Mammary epithelial cell (primary cell): Measurements from ENCODE around the gene CBFA2T3.

Experiments
- EZH2 ChIP-seq: IDR thresholded peaks from 2 replicates; pipeline ENCODE4 v1.6.1; 2012; ENCODE audit warnings: low read length, inconsistent platforms, borderline replicate concordance
- TF ChIP-seq, protein P1 (sequence below), 2 donors: IDR thresholded peaks in 1 of 2; conservative IDR thresholded peaks in 1 of 2; 2 replicates each; pipeline ENCODE4 v1.5.1; 2011 to 2012; ENCODE audit warnings: inconsistent platforms in 2 of 2, low read length in 2 of 2, mild to moderate bottlenecking in 2 of 2, control low read depth in 1 of 2, low read depth in 1 of 2; ENCODE audit not compliant: insufficient read depth in 1 of 2; ENCODE audit errors: extremely low read depth in 1 of 2

DNA sequence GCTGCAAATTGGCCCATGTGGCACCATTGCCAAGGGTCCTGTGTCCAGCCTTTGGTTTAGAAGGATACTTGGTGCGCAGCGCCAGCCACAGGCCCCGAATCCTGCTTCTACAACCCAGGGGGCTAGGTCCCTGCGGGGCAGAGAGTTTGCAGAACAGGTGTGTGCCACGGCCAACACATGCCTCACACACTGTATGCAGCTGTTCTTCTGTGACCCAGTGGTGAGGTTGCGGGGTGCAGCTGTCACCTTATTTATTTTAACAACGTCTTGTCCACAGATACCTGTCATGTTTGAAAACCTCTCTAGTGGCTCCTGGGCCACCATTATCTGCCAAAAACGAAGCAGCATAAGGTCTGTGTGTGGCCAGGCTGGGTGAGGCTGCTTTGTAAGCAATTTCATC is 11.6 kb downstream of the CBFA2T3 start:
- TF ChIP-seq, protein P1, sequence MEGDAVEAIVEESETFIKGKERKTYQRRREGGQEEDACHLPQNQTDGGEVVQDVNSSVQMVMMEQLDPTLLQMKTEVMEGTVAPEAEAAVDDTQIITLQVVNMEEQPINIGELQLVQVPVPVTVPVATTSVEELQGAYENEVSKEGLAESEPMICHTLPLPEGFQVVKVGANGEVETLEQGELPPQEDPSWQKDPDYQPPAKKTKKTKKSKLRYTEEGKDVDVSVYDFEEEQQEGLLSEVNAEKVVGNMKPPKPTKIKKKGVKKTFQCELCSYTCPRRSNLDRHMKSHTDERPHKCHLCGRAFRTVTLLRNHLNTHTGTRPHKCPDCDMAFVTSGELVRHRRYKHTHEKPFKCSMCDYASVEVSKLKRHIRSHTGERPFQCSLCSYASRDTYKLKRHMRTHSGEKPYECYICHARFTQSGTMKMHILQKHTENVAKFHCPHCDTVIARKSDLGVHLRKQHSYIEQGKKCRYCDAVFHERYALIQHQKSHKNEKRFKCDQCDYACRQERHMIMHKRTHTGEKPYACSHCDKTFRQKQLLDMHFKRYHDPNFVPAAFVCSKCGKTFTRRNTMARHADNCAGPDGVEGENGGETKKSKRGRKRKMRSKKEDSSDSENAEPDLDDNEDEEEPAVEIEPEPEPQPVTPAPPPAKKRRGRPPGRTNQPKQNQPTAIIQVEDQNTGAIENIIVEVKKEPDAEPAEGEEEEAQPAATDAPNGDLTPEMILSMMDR (conservative IDR thresholded peaks at IDR 0.05 in 1 of 2, IDR thresholded peaks at IDR 0.05 in 1 of 2; ENCODE audit: extremely low read depth in 1 of 2, insufficient read depth in 1 of 2, low read depth in 1 of 2, low read length in 2 of 2), result no peak
- TF ChIP-seq EZH2, result no peak
